HEK293 (cell line): Measurements from ENCODE around the gene AVL9.

ENCODE experiments used
- FEZF1 ChIP-seq: fragments of 450-650 bp; formaldehyde crosslinking; IDR thresholded peaks from 2 replicates; pipeline ENCODE4 v1.5.1; 2016; ENCODE audit warnings: missing biosample characterization, missing genetic modification characterization
- HOXA7 ChIP-seq: sonication (generic); formaldehyde crosslinking; IDR thresholded peaks from 2 replicates; pipeline ENCODE4 v1.8.1; 2022; ENCODE audit warnings: missing genetic modification reagents, borderline replicate concordance
- INSM2 ChIP-seq: fragments of 450-650 bp; formaldehyde crosslinking; IDR thresholded peaks from 2 replicates; pipeline ENCODE4 v1.5.1; 2016; ENCODE audit warnings: missing biosample characterization, missing genetic modification characterization
- OSR2 ChIP-seq: fragments of 450-650 bp; formaldehyde crosslinking; IDR thresholded peaks from 2 replicates; pipeline ENCODE4 v1.5.1; 2016; ENCODE audit warnings: missing biosample characterization, missing genetic modification characterization
- PATZ1 ChIP-seq: fragments of 450-650 bp; formaldehyde crosslinking; IDR thresholded peaks from 2 replicates; pipeline ENCODE4 v1.5.1; 2016; ENCODE audit warnings: missing biosample characterization, missing genetic modification characterization
- TRIM28 ChIP-seq: IDR thresholded peaks from 2 replicates; pipeline ENCODE4 v1.6.1; 2011; ENCODE audit warnings: low read length, control low read depth, borderline replicate concordance
- YY1 ChIP-seq: fragments of 450-650 bp; formaldehyde crosslinking; IDR thresholded peaks from 2 replicates; pipeline ENCODE4 v1.5.1; 2018; ENCODE audit warnings: missing biosample characterization, missing genetic modification characterization
- ZBTB17 ChIP-seq: fragments of 450-650 bp; formaldehyde crosslinking; IDR thresholded peaks from 2 replicates; pipeline ENCODE4 v1.5.1; 2016; ENCODE audit warnings: missing biosample characterization, missing genetic modification characterization
- ZFP37 ChIP-seq: fragments of 450-650 bp; formaldehyde crosslinking; IDR thresholded peaks from 2 replicates; pipeline ENCODE4 v1.5.1; 2016; ENCODE audit warnings: missing biosample characterization, missing genetic modification characterization
- ZNF155 ChIP-seq: fragments of 450-650 bp; formaldehyde crosslinking; IDR thresholded peaks from 2 replicates; pipeline ENCODE4 v1.5.1; 2016; ENCODE audit warnings: missing biosample characterization, missing genetic modification characterization
- ZNF211 ChIP-seq: fragments of 450-650 bp; formaldehyde crosslinking; IDR thresholded peaks from 2 replicates; pipeline ENCODE4 v1.5.1; 2016; ENCODE audit warnings: low read depth, missing biosample characterization, missing genetic modification characterization
- ZNF37A ChIP-seq: fragments of 450-650 bp; IDR thresholded peaks from 2 replicates; pipeline ENCODE4 v1.5.1; 2018; ENCODE audit warnings: missing biosample characterization, missing genetic modification characterization
- ZNF514 ChIP-seq: fragments of 450-650 bp; formaldehyde crosslinking; IDR thresholded peaks from 2 replicates; pipeline ENCODE4 v1.5.1; 2016; ENCODE audit warnings: missing biosample characterization, missing genetic modification characterization
- ZNF555 ChIP-seq: fragments of 450-650 bp; formaldehyde crosslinking; conservative IDR thresholded peaks from 2 replicates; pipeline ENCODE4 v1.5.1; 2017; ENCODE audit warnings: missing biosample characterization, mild to moderate bottlenecking, missing genetic modification characterization, inconsistent platforms
- ZNF560 ChIP-seq: fragments of 450-650 bp; formaldehyde crosslinking; IDR thresholded peaks from 2 replicates; pipeline ENCODE4 v1.5.1; 2017; ENCODE audit warnings: missing biosample characterization, missing genetic modification characterization, borderline replicate concordance
- ZNF561 ChIP-seq: fragments of 450-650 bp; IDR thresholded peaks from 2 replicates; pipeline ENCODE4 v1.5.1; 2018; ENCODE audit warnings: missing biosample characterization, missing genetic modification characterization, borderline replicate concordance
- ZNF623 ChIP-seq: fragments of 450-650 bp; formaldehyde crosslinking; IDR thresholded peaks from 2 replicates; pipeline ENCODE4 v1.5.1; 2016; ENCODE audit warnings: missing biosample characterization, missing genetic modification characterization
- ZNF624 ChIP-seq: fragments of 450-650 bp; formaldehyde crosslinking; IDR thresholded peaks from 2 replicates; pipeline ENCODE4 v1.5.1; 2017; ENCODE audit warnings: missing biosample characterization, missing genetic modification characterization
- ZNF654 ChIP-seq: fragments of 450-650 bp; formaldehyde crosslinking; IDR thresholded peaks from 2 replicates; pipeline ENCODE4 v1.5.1; 2016; ENCODE audit warnings: low read depth, missing biosample characterization, missing genetic modification characterization
- ZNF658 ChIP-seq: fragments of 450-650 bp; formaldehyde crosslinking; IDR thresholded peaks from 2 replicates; pipeline ENCODE4; 2016; ENCODE audit warnings: missing biosample characterization, missing genetic modification characterization
- ZNF707 ChIP-seq: fragments of 450-650 bp; formaldehyde crosslinking; IDR thresholded peaks from 2 replicates; pipeline ENCODE4 v1.5.1; 2016; ENCODE audit warnings: missing biosample characterization, missing genetic modification characterization
- ZNF768 ChIP-seq: fragments of 450-650 bp; formaldehyde crosslinking; IDR thresholded peaks from 2 replicates; pipeline ENCODE4 v1.5.1; 2018; ENCODE audit warnings: missing biosample characterization, mild to moderate bottlenecking, missing genetic modification characterization
- ZNF776 ChIP-seq: fragments of 450-650 bp; formaldehyde crosslinking; IDR thresholded peaks from 2 replicates; pipeline ENCODE4 v1.5.0; 2017; ENCODE audit warnings: missing biosample characterization, missing genetic modification characterization, borderline replicate concordance
- ZNF843 ChIP-seq: fragments of 450-650 bp; formaldehyde crosslinking; IDR thresholded peaks from 2 replicates; pipeline ENCODE4 v1.5.1; 2016; ENCODE audit warnings: missing biosample characterization, missing genetic modification characterization
- ZSCAN30 ChIP-seq: fragments of 450-650 bp; IDR thresholded peaks from 2 replicates; pipeline ENCODE4 v1.5.1; 2018; ENCODE audit warnings: missing biosample characterization, mild to moderate bottlenecking, missing genetic modification characterization, moderate library complexity
- TF ChIP-seq, protein P1 (sequence below): IDR thresholded peaks from 2 replicates; pipeline ENCODE4 v1.6.1; 2011; ENCODE audit warnings: mild to moderate bottlenecking, low read depth, low read length, borderline replicate concordance
- TF ChIP-seq, protein P2 (sequence below): fragments of 450-650 bp; formaldehyde crosslinking; IDR thresholded peaks from 2 replicates; pipeline ENCODE4 v1.5.1; 2017; ENCODE audit warnings: missing biosample characterization, missing genetic modification characterization
- TF ChIP-seq, protein P3 (sequence below): fragments of 450-650 bp; formaldehyde crosslinking; IDR thresholded peaks from 2 replicates; pipeline ENCODE4 v1.5.1; 2016; ENCODE audit warnings: missing biosample characterization, missing genetic modification characterization
- TF ChIP-seq, protein P4 (sequence below): fragments of 450-650 bp; formaldehyde crosslinking; IDR thresholded peaks from 2 replicates; pipeline ENCODE4 v1.5.1; 2017; ENCODE audit warnings: missing biosample characterization, missing genetic modification characterization
- TF ChIP-seq, protein P5 (sequence below): fragments of 450-650 bp; formaldehyde crosslinking; IDR thresholded peaks from 2 replicates; pipeline ENCODE4 v1.5.1; 2016; ENCODE audit warnings: missing biosample characterization, missing genetic modification characterization

AVL9 gene

DNA sequence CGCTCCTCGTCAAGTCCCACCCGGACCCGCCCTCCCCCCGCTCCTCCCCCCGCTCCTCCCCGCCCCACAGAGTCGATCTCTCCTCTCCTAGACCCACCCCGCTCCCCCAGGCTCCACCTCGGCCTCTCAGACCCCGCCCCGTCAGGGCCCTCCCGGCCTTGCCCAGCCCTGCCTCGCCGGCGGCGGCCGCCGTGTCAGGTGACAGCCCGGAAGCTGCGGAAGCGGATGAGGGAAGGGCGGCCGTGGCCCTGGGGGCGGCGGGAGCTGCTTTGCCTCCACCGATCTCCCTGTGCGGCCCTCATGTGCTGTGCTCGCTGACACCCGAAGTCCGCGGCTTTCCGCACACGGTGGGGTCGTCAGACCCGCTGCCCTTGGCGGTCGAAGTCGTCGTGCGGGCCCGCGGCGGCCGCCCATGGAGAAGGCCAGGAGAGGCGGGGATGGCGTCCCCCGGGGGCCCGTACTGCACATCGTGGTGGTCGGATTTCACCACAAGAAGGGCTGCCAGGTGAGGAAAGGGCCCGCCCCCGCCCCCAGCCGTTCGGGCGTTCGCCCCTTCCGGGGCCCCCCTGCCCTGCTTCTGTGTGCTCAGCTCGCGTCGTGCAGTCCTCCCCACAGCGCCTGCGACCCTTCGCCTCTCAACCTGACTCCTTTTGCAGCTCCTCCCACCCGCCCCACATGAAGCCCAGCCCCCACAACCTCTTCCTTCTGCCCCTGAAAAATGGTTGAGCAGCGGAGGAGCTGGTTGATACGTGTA is at the start of gene AVL9 (continued):
- TF ChIP-seq, protein P1, sequence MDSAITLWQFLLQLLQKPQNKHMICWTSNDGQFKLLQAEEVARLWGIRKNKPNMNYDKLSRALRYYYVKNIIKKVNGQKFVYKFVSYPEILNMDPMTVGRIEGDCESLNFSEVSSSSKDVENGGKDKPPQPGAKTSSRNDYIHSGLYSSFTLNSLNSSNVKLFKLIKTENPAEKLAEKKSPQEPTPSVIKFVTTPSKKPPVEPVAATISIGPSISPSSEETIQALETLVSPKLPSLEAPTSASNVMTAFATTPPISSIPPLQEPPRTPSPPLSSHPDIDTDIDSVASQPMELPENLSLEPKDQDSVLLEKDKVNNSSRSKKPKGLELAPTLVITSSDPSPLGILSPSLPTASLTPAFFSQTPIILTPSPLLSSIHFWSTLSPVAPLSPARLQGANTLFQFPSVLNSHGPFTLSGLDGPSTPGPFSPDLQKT: no peak
- TF ChIP-seq, protein P2, sequence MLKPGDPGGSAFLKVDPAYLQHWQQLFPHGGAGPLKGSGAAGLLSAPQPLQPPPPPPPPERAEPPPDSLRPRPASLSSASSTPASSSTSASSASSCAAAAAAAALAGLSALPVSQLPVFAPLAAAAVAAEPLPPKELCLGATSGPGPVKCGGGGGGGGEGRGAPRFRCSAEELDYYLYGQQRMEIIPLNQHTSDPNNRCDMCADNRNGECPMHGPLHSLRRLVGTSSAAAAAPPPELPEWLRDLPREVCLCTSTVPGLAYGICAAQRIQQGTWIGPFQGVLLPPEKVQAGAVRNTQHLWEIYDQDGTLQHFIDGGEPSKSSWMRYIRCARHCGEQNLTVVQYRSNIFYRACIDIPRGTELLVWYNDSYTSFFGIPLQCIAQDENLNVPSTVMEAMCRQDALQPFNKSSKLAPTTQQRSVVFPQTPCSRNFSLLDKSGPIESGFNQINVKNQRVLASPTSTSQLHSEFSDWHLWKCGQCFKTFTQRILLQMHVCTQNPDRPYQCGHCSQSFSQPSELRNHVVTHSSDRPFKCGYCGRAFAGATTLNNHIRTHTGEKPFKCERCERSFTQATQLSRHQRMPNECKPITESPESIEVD (tag by site-specific recombination): no peak
- TF ChIP-seq ZNF560 (tag by site-specific recombination): no peak
- no peak for TF ChIP-seq INSM2 (tag by site-specific recombination)
- TF ChIP-seq HOXA7 (CRISPR knock-in tag): no peak
- TF ChIP-seq, protein P3, sequence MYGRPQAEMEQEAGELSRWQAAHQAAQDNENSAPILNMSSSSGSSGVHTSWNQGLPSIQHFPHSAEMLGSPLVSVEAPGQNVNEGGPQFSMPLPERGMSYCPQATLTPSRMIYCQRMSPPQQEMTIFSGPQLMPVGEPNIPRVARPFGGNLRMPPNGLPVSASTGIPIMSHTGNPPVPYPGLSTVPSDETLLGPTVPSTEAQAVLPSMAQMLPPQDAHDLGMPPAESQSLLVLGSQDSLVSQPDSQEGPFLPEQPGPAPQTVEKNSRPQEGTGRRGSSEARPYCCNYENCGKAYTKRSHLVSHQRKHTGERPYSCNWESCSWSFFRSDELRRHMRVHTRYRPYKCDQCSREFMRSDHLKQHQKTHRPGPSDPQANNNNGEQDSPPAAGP (tag by site-specific recombination): peak; percentile 43; the same call in 1 of the 2 replicates
- TF ChIP-seq ZNF37A (tag by site-specific recombination): no peak
- TF ChIP-seq ZNF623: no peak
- no peak for TF ChIP-seq ZNF768 (tag by site-specific recombination)
- no peak for TF ChIP-seq ZNF707 (tag by site-specific recombination)
- TF ChIP-seq FEZF1 (tag by site-specific recombination): 0 out of 2 replicates have a peak, but pooled peaks have one; percentile 5
- peak; percentile 76 for TF ChIP-seq OSR2 (tag by site-specific recombination)
- peak; percentile 39; the same call in 1 of the 2 replicates for TF ChIP-seq YY1 (tag by site-specific recombination)
- TF ChIP-seq ZNF155 (tag by site-specific recombination): no peak
- no peak for TF ChIP-seq ZNF654 (tag by site-specific recombination)
- TF ChIP-seq ZNF211 (tag by site-specific recombination): no peak
- peak; percentile 86 for TF ChIP-seq PATZ1
- TF ChIP-seq ZNF561 (tag by site-specific recombination): peak; percentile 44; the same call in 1 of the 2 replicates
- 0 out of 2 replicates have a peak, but pooled peaks have one; percentile 29 for TF ChIP-seq ZFP37 (tag by site-specific recombination)
- TF ChIP-seq ZNF555 (tag by site-specific recombination): no peak
- TF ChIP-seq, protein P4, sequence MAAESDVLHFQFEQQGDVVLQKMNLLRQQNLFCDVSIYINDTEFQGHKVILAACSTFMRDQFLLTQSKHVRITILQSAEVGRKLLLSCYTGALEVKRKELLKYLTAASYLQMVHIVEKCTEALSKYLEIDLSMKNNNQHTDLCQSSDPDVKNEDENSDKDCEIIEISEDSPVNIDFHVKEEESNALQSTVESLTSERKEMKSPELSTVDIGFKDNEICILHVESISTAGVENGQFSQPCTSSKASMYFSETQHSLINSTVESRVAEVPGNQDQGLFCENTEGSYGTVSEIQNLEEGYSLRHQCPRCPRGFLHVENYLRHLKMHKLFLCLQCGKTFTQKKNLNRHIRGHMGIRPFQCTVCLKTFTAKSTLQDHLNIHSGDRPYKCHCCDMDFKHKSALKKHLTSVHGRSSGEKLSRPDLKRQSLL (tag by site-specific recombination): no peak
- TF ChIP-seq ZNF843 (tag by site-specific recombination): 0 out of 2 replicates have a peak, but pooled peaks have one; percentile 33
- 0 out of 2 replicates have a peak, but pooled peaks have one; percentile 38 for TF ChIP-seq ZBTB17 (tag by site-specific recombination)
- no peak for TF ChIP-seq ZNF658 (tag by site-specific recombination)
- TF ChIP-seq ZSCAN30 (tag by site-specific recombination): no peak
- no peak for TF ChIP-seq ZNF624 (tag by site-specific recombination)
- TF ChIP-seq, protein P5, sequence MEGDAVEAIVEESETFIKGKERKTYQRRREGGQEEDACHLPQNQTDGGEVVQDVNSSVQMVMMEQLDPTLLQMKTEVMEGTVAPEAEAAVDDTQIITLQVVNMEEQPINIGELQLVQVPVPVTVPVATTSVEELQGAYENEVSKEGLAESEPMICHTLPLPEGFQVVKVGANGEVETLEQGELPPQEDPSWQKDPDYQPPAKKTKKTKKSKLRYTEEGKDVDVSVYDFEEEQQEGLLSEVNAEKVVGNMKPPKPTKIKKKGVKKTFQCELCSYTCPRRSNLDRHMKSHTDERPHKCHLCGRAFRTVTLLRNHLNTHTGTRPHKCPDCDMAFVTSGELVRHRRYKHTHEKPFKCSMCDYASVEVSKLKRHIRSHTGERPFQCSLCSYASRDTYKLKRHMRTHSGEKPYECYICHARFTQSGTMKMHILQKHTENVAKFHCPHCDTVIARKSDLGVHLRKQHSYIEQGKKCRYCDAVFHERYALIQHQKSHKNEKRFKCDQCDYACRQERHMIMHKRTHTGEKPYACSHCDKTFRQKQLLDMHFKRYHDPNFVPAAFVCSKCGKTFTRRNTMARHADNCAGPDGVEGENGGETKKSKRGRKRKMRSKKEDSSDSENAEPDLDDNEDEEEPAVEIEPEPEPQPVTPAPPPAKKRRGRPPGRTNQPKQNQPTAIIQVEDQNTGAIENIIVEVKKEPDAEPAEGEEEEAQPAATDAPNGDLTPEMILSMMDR (tag by site-specific recombination): peak; percentile 16; the same call in 1 of the 2 replicates
- TF ChIP-seq ZNF776 (tag by site-specific recombination): no peak
- TF ChIP-seq ZNF514 (tag by site-specific recombination): no peak
- no peak for TF ChIP-seq TRIM28
